Effector CD4-positive, alpha-beta T cell (primary cell): ENCODE data around the gene ATP1A2.

Experiments used
- DNase-seq: peaks from one replicate; pipeline ENCODE4 v3.0.0-alpha.2; 2020

ATP1A2 gene

GRCh38 chr1:160186729-160187128 is 71.2 kb downstream of the ATP1A2 start:
- no peak for DNase-seq

- no peak for DNase-seq
Observed at GRCh38 chr1:160187407-160187806, 71.8 kb downstream of the ATP1A2 start.

- no peak for DNase-seq
Observed at GRCh38 chr1:160188341-160188740, 72.8 kb downstream of the ATP1A2 start.

- no peak for DNase-seq
Observed at GRCh38 chr1:160189649-160190625, 74.4 kb downstream of the ATP1A2 start, which contains the start of gene CASQ1. Gene CASQ1, plus strand, starts transcription at chr1:160190575. Its CDS starts 177 bp downstream, at chr1:160190752.

- no peak for DNase-seq
Observed at GRCh38 chr1:160191756-160192155, 76.2 kb downstream of the ATP1A2 start.

- DNase-seq: no peak
Observed at GRCh38 chr1:160192234-160192633, 76.7 kb downstream of the ATP1A2 start.
